Stomach (tissue), 9 donors: Measurements from ENCODE around the gene SCRN1. TPM values are rescaled to one million over a fixed set of nuclear protein-coding genes. Genes with fewer than 3 reads are reported as not detected.

Source experiments
- DNase-seq, 2 donors: peaks; one replicate each; pipeline versions ENCODE4 v3.0.0 to v3.0.0-alpha.2; 2013 to 2019
- H3K27ac ChIP-seq, 5 donors: fragments of 200-600 bp in 4 of 5; sonication (generic) in 4 of 5; one replicate each; pipeline ENCODE4 v1.5.1; 2013 to 2019; ENCODE audit warnings: mild to moderate bottlenecking in 1 of 5, moderate library complexity in 1 of 5
- H3K27me3 ChIP-seq, 3 donors: fragments of 200-600 bp; sonication (generic); one replicate each; pipeline ENCODE4 v1.5.1; 2017 to 2019; ENCODE audit warnings: mixed run types in 1 of 3
- H3K36me3 ChIP-seq, 4 donors: fragments of 200-600 bp; sonication (generic); 1 replicate in 3 of 4; 2 replicates in 1 of 4; pipeline ENCODE4 v1.5.1; 2016 to 2019
- H3K4me1 ChIP-seq, 4 donors: fragments of 200-600 bp; sonication (generic); one replicate each; pipeline ENCODE4 v1.5.1; 2016 to 2019
- H3K4me3 ChIP-seq, 4 donors: fragments of 200-600 bp; sonication (generic) in 3 of 4; one replicate each; pipeline ENCODE4 v1.5.1; 2016 to 2019; ENCODE audit warnings: mild to moderate bottlenecking in 1 of 4
- H3K9me3 ChIP-seq, 4 donors: fragments of 200-600 bp; sonication (generic); one replicate each; pipeline ENCODE4 v1.5.1; 2016 to 2019
- EP300 ChIP-seq: sonication (generic); formaldehyde crosslinking; IDR thresholded peaks from one replicate; pipeline ENCODE4 v1.6.1; 2017; ENCODE audit warnings: antibody characterized with exemption
- POLR2A ChIP-seq, 4 donors: fragments of 450-650 bp; IDR thresholded peaks; one replicate each; pipeline ENCODE4 v1.6.1; 2016; ENCODE audit warnings: antibody characterized with exemption in 4 of 4, control low read depth in 2 of 4, mild to moderate bottlenecking in 1 of 4, moderate library complexity in 1 of 4
- POLR2AphosphoS5 ChIP-seq, 3 donors: sonication (generic); formaldehyde crosslinking; IDR thresholded peaks; one replicate each; pipeline ENCODE4 v1.6.1; 2016; ENCODE audit warnings: antibody characterized with exemption in 3 of 3
- WGBS, 5 donors: extraction: QIAGEN DNeasy Blood & Tissue Kit in 3 of 5; methylation state at CpG; one replicate each; pipeline versions ENCODE4 v1.1.5 to v1.1.7; 2013 to 2018; 5-methylcytosine and 5-hydroxymethylcytosine counted together
- intact Hi-C: fragments of 100-400 bp; cut with DNase I; formaldehyde crosslinking; loops from one replicate; pipeline ENCODE4 v1.15.1; 2023; ENCODE audit warnings: low total_unique reads
- polyA plus RNA-seq, 3 donors: library from polyadenylated mRNA; stranded (reverse); fragments of 200-250 nt; gene quantifications; one replicate each; pipeline ENCODE4 v1.2.3, GENCODE V29; 2013
- total RNA-seq, 5 donors: library from RNA; depleted of rRNA; stranded (reverse); fragments of >200 nt; gene quantifications; one replicate each; pipeline versions ENCODE4 v1.1.0 to v1.2.3, GENCODE V29; 2014 to 2016
- TF ChIP-seq, protein P1 (sequence below), 7 experiments: fragments of 450-650 bp in 4 of 7; fragments of 200-600 bp in 3 of 7; sonication (generic) in 3 of 7; IDR thresholded peaks; one replicate each; pipeline ENCODE4 v1.5.1; 2016 to 2019; ENCODE audit warnings: antibody characterized with exemption in 7 of 7, control low read depth in 2 of 7, mild to moderate bottlenecking in 1 of 7
- donor health status: healthy with polysubstance abuse.
- donor health status: Bipolar disorder and iron deficiency.
- donor health status: healthy.

Gene SCRN1
- total and polyA plus RNA-seq, 8 donors: 0.87 to 57.2 (median 22.9) TPM

DNA sequence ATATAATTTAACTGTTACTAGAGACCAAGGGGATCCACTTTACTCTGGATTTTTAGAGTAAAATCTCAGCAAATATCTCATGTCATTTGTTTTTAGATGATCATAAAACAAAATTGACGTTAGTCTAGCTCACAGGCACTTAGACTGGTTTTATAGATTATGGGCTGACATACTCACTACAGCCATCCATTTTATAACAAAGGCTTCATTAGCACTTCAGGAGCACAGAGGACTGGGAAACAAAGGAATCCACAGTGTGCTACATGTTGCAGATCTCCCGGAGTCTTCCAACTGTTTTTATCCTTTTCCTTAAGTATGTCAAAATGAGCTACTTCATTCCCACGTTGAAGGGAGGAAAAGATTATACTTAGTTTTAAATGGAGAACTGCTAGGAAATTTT lies 15.9 kb upstream of the SCRN1 start:
- WGBS, 5 donors: 51 to 62% (median 55%) methylated on average over 3 of the region's 3 CpGs

DNA sequence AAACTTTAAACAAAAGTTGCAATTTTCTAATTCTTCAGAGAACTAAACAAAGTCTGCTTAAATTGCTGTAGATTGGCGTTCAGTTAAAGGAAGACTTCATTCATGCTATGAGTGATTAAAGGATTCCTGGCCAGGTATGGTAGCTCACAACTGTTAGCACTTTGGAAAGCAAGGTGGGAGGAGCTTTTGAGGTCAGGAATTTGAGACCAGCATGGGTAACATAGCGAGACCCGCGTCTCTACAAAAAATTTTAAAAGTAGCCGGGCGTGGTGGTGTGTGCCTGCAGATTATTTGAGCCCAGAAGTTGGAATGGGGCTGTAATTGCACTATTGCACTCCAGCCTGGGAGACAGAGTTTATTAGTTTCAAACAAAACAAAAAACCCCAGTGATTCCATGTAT lies 13.5 kb upstream of the SCRN1 start:
- Histone ChIP-seq H3K27me3 (no peaks in the 10 kb centered on the region), H3K4me1 (peaks cover 0 to 5% (median 2%) of the 10 kb centered on the region in 4 donors), H3K4me3 (no peak overlapping the region), H3K9me3 (no peaks in the 10 kb centered on the region), H3K36me3 (no peaks in the 10 kb centered on the region), H3K27ac (no peak overlapping the region)
- intact Hi-C loops: no loop called here
- no peak for DNase-seq
- TF ChIP-seq, protein P1, sequence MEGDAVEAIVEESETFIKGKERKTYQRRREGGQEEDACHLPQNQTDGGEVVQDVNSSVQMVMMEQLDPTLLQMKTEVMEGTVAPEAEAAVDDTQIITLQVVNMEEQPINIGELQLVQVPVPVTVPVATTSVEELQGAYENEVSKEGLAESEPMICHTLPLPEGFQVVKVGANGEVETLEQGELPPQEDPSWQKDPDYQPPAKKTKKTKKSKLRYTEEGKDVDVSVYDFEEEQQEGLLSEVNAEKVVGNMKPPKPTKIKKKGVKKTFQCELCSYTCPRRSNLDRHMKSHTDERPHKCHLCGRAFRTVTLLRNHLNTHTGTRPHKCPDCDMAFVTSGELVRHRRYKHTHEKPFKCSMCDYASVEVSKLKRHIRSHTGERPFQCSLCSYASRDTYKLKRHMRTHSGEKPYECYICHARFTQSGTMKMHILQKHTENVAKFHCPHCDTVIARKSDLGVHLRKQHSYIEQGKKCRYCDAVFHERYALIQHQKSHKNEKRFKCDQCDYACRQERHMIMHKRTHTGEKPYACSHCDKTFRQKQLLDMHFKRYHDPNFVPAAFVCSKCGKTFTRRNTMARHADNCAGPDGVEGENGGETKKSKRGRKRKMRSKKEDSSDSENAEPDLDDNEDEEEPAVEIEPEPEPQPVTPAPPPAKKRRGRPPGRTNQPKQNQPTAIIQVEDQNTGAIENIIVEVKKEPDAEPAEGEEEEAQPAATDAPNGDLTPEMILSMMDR (IDR thresholded peaks at IDR 0.05): no peak
- no peak for TF ChIP-seq POLR2A (IDR thresholded peaks at IDR 0.05)
- TF ChIP-seq EP300: no peak
- no peak for TF ChIP-seq POLR2AphosphoS5 (IDR thresholded peaks at IDR 0.05)
- 31 to 70% (median 47%) methylated on average over 6 of the region's 6 CpGs for WGBS, 5 donors

More for the DNA sequence above, 15.9 kb upstream of the SCRN1 start:
- peaks cover 0 to 5% (median 2%) of the 10 kb centered on the region in 4 donors for H3K4me1 ChIP-seq
- no peak for TF ChIP-seq POLR2AphosphoS5 (IDR thresholded peaks at IDR 0.05)
- no peak for TF ChIP-seq POLR2A (IDR thresholded peaks at IDR 0.05)
- TF ChIP-seq, protein P1 (IDR thresholded peaks at IDR 0.05): no peak
- TF ChIP-seq EP300: no peak
- no peak for DNase-seq
- no peak overlapping the region for H3K4me3 ChIP-seq
- no peak overlapping the region for H3K27ac ChIP-seq
- H3K36me3 ChIP-seq: no peaks in the 10 kb centered on the region
- H3K27me3 ChIP-seq: no peaks in the 10 kb centered on the region
- H3K9me3 ChIP-seq: no peaks in the 10 kb centered on the region
- intact Hi-C loops: no loop called here

DNA sequence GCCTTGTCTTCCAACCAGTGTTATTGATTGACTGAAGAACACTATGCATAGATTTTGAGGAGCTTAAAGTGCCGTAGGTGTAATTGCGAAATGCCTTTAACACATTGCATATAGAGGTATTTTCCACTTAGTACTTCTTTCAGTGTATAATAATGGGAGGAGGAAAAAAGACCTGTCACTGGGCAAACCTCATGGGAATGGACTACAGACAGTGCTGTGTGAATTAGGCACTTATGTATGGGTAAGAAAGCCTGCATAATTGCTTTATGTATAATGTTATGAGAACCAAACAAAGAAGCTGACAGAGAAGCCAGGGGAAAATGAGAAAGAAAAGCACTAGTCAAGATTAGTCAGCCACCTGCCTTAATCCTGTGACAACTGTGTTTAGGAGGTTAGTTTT lies 12.4 kb upstream of the SCRN1 start:
- TF ChIP-seq, protein P1 (IDR thresholded peaks at IDR 0.05): no peak
- TF ChIP-seq EP300: no peak
- no peak for TF ChIP-seq POLR2AphosphoS5 (IDR thresholded peaks at IDR 0.05)
- no peak for TF ChIP-seq POLR2A (IDR thresholded peaks at IDR 0.05)
- intact Hi-C loops: no loop called here
- WGBS, 5 donors: 91 to 98% (median 95%) methylated on average over 2 of the region's 2 CpGs

GRCh38 chr7:29998489-29998888 lies 8.9 kb upstream of the SCRN1 start:
- Histone ChIP-seq H3K4me3 (no peak overlapping the region), H3K27ac (no peak overlapping the region), H3K27me3 (no peaks in the 10 kb centered on the region), H3K9me3 (peaks cover 0 to 11% (median 5%) of the 10 kb centered on the region in 4 donors), H3K36me3 (no peaks in the 10 kb centered on the region), H3K4me1 (peaks cover 0 to 5% (median 2%) of the 10 kb centered on the region in 4 donors)
- TF ChIP-seq EP300 (no peak), POLR2AphosphoS5 (IDR thresholded peaks at IDR 0.05) (no peak), POLR2A (IDR thresholded peaks at IDR 0.05) (no peak)
- TF ChIP-seq, protein P1 (IDR thresholded peaks at IDR 0.05): no peak
- no peak for DNase-seq
- intact Hi-C loops: no loop called here

More for the DNA sequence above, 12.4 kb upstream of the SCRN1 start:
- H3K9me3 ChIP-seq: no peaks in the 10 kb centered on the region
- no peaks in the 10 kb centered on the region for H3K36me3 ChIP-seq
- peaks cover 0 to 5% (median 2%) of the 10 kb centered on the region in 4 donors for H3K4me1 ChIP-seq
- no peak overlapping the region for H3K27ac ChIP-seq
- H3K4me3 ChIP-seq: no peak overlapping the region
- no peak for DNase-seq
- no peaks in the 10 kb centered on the region for H3K27me3 ChIP-seq
